NOMO-1 (cell line): ENCODE measurements around the gene ZNF18.

Experiments used
- DNase-seq, 2 experiments: peaks; one replicate each; lab custom pipeline; 2025; ENCODE audit not compliant: unreplicated experiment in 2 of 2; lab: John Stamatoyannopoulos, UW

Gene ZNF18

DNA sequence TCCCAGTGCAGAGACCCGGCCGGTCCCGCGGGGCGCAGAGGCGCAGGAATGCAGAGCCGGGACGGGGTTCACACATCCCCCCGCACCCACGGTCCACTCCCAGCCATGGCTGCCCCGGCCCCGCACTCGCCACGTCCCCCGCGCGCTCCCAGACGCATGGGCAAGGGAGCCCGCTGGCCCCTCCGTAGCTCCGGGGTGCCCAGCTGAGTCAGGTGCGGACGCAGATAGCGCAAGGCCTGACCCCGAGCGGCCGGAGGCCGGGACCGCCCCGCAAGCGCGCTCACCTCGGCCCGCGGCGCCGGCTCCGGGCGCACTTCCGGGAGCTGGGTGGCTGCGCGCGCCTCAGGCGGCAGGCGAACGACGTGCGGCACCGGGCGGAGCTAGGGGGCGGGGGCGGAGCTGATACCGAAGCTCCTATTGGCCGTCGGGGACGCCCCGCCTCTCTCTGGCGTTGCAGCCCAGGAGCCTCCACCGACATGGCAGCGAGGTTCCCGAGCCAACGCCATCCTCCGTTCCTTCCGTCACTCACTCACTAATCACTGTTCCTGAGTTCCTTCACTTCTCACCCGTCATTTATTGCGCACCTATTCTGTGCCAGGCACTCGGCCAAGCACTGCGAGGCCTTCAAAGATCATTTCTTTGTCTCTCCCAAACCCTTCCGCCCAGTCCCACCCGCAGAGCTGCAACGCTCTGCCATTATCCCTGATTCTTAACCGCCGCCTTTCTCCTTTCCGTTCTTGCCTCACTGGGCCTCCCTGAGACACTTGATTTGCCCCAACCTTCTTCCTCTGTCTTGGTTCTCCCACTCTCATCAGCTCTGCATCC, at the start of gene ZNF18:
Gene ZNF18 (minus strand): TSS at position 329 of the 825 bp plus-strand sequence. CDS start 4,646 bp downstream, outside the sequence.
- peak; percentile 87 to 95 for DNase-seq

GRCh38 chr17:12046786-12047185, 49.5 kb upstream of the ZNF18 start:
- no peak for DNase-seq

DNA sequence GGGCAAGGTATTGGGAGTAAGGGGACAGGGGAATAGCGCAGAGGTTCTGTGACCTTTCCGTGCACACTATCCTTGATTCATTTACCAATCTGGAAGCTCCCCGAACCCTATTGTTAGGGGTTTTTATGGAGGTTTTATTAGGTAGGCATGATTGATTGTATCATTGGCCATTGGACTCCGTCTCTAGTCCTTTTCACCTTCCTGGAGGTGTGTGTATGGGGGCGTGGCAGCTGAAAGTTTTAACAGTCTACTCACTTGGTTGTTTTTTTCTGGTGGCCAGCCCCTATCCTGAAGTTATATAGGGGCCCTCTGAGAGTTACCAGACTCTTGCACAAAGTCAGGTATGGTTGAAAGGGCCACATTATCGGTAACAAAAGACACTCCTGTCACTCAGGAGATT, 46.4 kb upstream of the ZNF18 start:
- DNase-seq: no peak

DNA sequence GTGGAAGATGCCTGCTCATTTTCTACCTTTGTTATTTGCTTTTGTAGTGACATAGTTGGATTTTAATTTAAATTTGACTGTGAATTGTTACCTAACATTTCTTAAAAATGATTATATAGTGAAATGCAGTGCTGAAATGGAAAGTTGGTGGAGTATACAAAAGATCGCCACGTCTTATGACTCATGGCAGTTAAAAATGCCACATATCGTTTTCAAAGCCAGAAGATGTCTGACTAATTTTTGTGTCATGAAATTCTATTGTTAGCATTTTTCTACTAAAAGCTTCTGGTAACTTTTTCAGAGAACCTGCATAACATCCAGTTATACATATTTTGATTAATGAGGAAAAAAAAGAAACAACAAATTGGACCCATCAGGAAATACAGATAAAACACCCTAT, 44.0 kb upstream of the ZNF18 start:
- DNase-seq: no peak

DNA sequence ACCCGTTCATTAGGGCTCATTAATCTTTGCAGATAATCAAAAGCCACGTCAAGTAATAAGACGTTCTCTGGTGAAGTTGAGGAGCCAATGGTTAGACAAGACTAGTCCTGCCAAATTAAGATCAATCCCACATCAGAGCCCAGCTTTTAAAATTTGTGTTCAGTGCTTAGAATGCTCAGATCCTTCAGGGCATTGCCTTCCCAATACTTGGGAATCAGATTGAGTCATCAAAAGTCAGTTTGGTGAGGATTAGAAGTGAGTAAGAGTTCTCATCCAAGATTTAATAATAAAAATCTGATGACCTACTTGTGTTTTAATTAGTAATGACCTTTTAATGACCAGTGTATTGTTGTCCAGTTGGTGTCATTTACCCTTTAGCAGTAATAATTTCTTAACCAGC, 43.2 kb upstream of the ZNF18 start:
- DNase-seq: no peak

DNA sequence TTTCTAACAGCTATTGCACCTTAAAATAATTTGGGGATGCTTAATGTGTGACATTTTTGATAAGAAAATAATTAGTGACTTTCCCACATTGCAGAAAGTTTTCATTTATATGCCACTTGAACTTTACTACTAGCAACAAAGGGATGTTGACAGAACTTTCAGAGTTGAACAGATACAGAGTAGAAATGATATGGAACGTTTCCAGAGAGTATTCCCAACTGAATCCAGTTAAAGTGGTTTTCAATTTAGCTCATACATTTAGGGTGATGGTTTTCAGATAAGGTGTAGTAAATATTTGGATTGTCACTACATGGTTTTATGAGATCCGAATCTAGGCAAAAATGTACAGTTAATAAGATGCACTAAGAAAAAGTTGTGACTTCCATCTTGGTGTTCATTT, 40.7 kb upstream of the ZNF18 start:
- no peak for DNase-seq

DNA sequence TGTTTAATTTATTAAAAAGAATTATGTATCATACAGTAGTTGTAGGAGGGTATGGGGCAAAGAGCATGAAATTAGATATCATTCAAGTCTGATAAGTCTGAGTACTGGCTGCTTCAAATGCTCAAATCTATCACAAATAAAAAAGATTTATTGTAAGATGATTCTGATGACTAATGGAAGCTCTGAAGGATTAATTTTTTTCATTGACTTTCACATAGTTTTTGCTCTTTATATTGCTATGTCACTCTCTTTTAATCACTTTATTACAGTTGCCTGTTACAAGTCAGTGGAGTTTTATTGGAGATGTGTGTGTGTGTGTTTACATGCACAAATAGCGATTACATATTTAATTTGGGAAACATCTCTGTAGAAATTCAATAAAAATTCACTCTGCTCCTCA, 38.4 kb upstream of the ZNF18 start:
- DNase-seq: no peak

GRCh38 chr17:12034538-12034937, 37.3 kb upstream of the ZNF18 start:
- no peak for DNase-seq

DNA sequence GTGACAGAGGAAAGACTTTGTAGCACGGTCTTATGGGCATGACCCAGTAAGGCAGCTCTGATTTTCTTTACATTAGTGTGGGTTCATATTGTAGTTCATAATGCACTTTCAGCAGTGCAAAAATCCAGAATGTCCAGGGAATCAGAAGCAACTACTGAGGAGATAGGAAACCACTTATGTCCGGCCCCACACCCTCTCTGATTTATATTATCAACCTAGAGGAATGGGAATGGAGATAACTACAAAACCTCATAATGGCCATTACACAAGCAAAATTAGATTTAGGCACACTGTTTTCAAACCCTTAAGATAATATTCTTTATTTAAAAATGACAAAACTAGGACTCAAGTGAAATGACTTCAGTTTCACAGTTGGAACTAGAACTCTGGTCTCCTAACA, 31.3 kb upstream of the ZNF18 start:
- no peak for DNase-seq

GRCh38 chr17:12027658-12028057, 30.4 kb upstream of the ZNF18 start:
- no peak for DNase-seq

DNA sequence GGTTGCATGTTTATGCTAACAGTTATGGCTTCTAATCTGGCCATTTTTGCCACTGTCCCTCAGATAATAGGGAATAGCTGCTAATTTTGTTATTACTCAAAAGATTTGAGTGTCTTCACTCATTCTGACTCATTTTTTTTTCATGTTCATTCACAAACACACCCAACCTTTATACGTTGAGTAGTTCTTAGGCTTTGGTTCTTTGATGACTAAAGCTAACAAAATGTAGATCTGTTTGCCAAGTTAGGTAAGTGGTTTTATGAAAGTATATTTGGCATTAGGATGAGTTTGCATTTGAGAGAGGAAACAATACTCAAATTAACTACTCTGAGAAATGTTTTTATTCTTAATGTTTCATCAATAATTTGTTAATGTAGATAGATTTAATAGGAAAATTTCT, 27.1 kb upstream of the ZNF18 start:
- no peak for DNase-seq

DNA sequence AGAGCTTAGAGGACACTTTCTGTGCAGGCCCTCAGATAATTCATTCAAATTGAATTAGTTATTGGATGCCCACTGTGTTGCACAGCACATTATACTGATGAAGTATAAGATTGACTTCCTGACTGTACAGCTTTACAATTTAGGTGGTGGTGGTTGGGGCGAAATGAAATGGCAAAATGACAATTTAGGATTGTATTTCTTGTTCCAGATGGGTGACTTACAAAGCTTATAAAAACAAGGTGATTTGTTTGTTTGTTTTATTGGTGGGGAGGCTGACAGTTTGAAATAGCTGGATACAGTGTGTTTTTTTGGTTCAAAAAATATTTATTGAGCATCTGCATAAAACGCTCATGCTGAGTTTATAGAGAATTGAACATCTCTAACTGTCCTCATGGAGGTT, 25.0 kb upstream of the ZNF18 start:
- no peak for DNase-seq

GRCh38 chr17:12021623-12022140, 24.4 kb upstream of the ZNF18 start:
- no peak for DNase-seq

GRCh38 chr17:12020642-12021622, 23.7 kb upstream of the ZNF18 start, which contains the start of gene MAP2K4:
Gene MAP2K4 (plus strand): TSS chr17:12020877. CDS start chr17:12020887, 10 bp downstream.
- peak; percentile 46 to 68 for DNase-seq

- no peak for DNase-seq
These were observed 10.2 kb upstream of the ZNF18 start for GRCh38 chr17:12007466-12007865.

- DNase-seq: peak; percentile 38 to 39
These were observed 2.4 kb upstream of the ZNF18 start for GRCh38 chr17:11999696-12000095.

DNA sequence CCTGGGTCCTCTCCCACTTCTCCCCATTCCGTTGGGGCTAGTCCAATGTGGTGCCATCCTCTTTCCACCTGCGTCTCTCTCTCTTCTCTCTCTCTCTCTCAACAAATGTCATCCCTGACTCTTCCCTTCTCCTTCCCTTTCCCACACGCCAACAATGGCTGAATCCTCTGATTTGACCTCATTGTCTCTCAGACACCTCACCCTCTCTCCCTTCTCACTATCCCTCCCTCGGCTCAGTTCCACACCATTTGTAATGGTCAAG, 628 bp upstream of the ZNF18 start:
- DNase-seq: no peak

GRCh38 chr17:11996722-11997146, 541 bp downstream of the ZNF18 start:
- DNase-seq: peak; percentile 41 to 72

DNA sequence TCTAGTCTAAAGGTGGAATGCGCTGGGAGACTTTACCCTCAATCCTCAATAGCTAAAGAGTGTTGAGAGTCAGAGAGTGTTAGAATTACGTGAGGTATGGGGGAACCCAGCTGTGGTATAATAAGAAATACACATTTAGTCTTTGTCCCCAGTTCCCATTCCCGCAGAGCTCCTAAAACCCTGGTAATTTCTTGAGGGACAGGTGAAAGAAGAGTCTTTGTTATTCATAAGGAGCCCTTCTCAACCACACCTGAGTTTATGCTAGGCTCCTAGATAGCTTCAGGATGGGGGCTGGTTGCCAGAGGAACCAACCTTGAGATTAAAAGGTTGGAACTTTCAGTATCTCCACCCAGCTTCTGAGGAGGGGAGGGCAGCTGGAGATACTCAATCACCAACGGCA, 5.8 kb downstream of the ZNF18 start:
- DNase-seq: no peak

DNA sequence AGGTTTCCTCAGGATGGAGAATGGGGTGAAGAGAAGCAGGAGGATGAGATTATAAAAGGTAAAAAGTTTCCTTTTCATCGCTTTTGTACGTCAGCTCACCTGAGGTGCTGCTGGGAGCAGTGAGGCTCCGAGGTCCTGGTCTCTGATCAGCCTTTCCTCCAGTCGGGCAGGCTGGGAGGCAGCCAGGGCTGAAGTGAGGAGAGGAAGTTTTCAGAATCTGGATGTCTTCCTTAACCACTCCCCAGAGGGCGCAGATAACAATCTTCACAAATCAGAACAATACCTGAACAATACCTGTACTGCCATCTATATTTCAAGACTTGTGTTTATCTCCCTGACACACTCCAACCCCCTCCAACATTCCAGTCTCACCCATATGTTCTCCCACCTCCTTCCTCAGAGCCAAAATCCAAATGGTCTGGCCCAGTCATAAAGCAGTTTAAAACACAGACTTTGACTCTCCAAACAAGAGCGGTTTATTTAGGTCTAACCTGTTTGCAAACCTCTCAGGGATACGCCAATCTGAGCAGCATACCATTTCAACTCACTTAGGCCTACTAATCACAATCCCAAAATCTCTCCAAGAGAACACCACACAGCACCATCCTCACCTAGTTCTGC, 6.8 kb downstream of the ZNF18 start:
- DNase-seq: no peak

DNA sequence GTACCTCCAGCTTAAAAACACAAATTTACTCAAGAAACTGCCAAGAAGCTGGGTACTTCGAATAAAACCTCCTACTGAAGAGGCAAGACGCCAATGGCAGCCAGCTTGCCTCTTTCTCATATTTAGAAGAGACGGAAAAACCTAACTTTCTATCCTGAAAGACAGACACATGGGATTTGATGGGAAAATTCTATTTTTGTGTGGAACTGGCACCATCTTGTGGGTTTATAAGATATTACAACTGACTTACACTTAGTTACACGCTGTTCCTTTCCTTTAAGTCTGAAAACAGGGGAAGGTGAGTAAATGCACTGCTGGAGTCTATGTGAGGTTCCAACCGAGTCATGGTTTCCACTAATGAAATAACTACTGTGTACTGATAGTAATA, 10.3 kb downstream of the ZNF18 start:
- DNase-seq: peak in 1 of 2 experiments; percentile 14
